Stimulated activated CD4-positive, alpha-beta T cell treated with anti-CD3 and anti-CD28 coated beads, Interleukin-1b, Interleukin-23, amount 100 ng/mL, for 4 hours (primary cell): ENCODE measurements around the gene RPL3.
"Not testable (repeated sequence)": the region's sequence is repeated elsewhere in the genome, so short reads cannot be mapped to it uniquely, and the experiment has no call there.

ENCODE experiments used
- DNase-seq, 2 donors: peaks; one replicate each; pipeline ENCODE4 v3.0.0-alpha.2; 2020; ENCODE audit warnings: low read depth in 2 of 2

The RPL3 gene

DNA sequence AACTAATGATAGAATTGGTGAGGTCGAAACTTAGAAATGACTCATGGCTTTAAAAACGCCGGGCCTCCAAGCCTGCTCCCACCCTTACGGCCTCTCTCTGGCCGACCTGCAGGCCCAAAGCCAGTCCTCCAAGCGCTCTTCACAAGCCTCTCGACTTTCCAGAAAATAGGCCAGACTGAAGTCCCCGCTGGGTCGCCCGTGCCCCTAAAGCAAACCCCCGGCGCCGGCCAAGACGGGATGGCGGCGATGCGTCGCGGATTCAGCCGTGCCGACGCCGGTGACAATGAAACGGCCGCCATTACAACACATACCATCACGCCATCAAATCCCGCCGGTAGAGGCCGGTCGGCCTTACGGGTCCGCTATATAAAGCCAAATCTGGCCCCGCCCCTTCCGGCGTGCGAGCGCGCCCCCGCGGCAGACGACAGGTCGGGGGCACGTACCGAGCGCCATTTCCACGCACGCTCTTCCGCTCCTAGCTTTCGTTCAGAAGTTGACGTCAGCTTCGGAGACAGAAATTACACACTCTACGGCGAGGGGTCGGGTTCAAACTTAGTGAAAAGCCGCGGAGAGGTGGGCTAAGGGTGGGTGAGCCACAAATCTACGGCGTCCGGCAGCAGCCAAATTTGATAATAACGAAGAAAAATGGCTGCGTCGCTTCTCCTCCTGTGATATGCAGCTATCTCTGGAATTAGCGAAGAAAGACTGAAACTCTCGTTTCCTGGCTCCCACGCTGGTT, at the start of gene RPL3:
TSS of gene RPL3 (minus strand) at position 340 of the 739 bp plus-strand sequence. CDS start at position 314, 26 bp downstream.
- peak; percentile 97 to 99 for DNase-seq

DNA sequence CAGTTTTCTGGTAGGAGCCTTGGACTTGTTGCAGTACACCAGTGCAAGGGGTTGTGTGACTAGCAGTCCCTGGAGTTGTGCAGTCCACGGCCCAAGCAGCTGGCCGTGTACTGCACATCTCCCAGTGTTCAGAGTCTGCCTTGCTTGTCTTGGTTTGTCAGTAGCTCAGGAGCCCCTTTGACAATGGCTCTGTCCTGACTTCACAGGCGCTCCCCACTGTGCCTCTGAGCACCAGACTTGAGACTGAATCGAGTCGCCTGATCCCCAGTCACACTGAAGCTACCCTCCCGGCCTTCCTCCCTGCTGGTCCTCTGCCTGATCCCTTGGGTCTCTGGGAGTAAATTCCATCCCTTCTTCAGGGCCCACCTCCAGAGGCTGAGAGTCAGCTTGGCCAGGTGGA, 49.8 kb upstream of the RPL3 start:
- no peak for DNase-seq

DNA sequence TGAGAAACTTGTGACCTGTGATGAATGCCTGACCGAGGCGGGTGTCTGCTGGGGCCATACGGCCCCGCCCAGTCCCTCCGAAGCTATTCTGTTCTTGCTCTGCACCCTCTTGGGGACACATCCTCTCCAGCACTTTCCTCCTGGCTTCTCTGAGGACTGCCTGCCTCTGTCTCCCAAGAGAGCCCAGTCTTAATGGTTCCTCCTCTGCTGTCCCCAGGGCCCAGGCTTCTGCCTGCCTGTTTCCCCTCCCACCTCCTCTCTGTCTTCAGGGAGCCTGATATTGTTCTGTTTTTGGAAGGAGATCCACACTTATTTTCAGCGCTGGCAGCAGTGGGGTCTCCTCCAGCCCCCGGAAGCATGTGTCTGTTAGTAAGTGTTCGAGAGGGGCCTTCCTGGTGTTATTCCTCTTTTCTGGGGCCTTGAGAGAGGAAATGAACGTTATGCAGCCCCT, 49.1 kb upstream of the RPL3 start:
- DNase-seq: no peak

DNA sequence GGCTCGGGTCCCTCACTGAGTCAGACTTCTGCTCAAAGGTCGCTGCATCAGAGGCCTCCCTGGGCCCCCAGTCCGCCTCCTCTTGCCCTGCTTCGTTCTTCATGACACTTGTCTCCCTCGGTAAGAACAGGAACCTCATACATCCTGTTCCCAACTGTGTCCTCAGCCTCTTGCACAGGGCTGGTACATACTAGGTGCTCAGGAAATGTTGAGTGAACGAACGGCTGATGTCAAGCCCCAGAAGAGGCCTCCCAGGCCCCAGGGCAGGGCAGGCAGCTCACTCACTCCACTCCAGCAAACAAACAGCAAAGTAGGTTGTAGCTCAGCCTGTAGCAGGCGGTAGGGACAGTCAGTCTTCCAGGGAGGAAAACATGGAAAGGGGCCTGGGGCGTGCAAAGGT, 47.6 kb upstream of the RPL3 start:
- DNase-seq: no peak

DNA sequence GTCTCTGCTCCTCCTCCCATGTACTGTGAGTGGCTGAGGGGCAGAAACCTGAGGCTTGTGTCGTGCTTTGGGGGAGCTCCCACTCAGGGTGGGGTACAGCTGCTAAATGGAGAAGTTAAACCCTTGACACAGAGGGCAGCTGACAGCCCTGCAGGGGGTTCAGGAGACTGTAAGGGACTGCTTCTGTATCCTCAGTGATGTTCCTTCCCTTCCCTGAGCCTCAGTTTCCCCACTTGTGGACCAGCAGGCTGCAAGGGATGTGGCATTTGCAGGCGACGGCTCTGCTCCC, 46.0 kb upstream of the RPL3 start:
- no peak for DNase-seq

DNA sequence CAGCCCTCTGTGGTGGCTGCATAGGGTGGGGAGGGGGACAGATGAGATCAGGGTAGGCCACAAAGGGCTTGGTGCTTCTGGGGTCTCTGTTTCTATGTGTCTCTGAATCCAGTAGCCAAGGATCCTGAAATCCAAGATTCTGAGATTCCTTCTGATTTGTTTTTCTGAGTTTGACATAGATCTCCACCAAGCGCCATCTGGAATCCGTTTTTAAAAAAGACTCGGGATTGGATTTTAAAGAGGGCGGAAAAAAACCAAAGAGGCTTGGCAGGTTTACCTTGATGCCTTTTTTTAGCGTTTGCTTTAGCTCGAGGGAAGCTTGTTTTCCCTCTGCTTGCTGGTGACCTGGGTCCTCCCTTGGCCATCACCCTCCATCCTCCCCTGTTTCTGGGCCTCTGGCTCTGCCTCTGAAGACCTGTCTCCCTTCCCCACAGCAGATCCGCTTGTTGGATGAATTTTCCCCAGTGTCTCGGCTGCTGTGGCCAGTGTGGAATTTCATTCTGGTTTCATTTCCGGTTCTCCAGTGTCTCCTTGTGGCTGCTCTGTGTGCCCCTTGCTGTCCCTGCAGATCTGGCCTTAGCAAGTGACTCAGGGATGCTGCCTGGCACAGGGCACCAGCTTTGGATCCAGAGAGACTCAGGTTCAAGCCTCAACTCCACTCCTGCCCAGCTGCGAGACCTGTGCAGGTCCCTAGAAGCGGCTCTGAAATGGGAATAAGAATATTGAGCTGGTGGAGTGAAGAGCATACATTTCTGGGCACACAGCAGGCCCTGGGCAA, 45.5 kb upstream of the RPL3 start:
- no peak for DNase-seq

DNA sequence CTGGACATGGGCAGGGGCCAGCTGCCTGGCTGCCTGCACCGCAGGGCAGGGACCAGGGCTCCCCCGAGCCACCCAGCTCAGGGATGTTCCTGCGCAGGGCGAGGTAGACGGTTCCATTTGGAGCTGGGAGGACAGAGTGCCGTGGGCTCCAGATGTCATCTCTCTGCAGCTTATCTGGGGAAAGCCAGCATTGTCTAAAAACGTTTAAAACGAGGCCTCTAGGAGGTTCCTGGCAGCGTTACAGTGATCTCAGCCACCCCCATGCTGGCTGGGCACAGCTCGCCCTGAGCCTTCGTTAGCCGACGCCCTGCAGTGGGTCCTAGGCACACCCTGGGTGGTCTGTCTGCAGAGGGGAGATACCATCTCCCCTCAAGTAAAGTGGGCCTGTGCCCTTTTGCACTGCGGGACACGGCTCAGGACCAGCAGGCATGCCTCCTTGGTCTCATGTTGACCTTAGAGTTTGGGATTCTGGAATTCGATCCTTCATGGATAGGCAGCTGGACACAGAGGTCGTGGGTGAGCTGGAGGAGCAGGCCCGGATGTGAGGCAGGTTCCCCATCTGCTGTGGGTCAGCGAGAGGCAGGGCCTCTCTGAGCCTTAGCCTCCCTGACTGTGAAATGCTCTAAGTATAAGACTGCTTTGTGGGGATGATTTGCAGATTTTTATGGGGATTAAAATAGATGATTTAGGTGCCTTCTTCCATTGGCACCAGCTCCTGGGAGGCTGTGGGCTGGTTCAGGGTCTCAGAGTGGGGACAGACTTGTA, 44.5 kb upstream of the RPL3 start:
- no peak for DNase-seq

DNA sequence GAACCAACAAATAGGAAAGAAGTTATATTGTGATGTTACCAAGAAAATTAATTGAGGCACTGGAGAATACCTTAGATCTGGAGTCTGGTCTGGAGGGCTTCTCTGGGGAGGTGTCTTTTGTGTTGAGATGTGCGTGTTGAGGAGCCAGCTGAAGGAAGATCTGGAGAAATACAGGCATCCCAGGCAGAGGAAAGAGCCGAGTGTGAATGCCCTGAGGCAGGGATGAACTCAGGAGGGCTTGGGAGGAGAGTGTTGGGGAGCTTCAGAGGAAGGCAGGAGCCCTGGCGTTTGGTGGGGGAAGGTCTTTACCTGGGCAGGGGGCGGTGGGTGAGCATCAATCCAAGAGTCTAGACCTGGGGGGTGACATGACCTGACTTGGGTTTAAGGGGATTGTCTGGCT, 43.5 kb upstream of the RPL3 start:
- no peak for DNase-seq

DNA sequence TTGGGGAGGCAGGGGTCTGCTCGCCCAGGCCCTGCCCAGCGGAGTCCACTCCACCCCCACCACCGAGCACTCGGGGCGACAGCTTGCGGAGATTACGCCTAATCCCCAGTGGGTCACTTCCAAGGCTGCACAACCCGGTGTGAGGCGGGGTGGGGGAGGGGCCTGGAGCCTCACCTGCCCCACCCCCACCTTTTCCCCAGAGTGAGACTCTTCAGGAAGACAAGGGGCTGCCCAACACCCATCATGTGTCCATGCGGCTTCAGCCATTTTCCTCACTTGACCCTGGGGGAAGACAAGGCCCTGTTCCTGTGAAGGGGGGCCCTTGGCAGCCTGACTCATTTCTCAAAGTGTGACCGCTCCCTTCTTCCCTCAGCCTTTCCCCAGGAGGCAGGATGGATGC, 42.8 kb upstream of the RPL3 start:
- no peak for DNase-seq

DNA sequence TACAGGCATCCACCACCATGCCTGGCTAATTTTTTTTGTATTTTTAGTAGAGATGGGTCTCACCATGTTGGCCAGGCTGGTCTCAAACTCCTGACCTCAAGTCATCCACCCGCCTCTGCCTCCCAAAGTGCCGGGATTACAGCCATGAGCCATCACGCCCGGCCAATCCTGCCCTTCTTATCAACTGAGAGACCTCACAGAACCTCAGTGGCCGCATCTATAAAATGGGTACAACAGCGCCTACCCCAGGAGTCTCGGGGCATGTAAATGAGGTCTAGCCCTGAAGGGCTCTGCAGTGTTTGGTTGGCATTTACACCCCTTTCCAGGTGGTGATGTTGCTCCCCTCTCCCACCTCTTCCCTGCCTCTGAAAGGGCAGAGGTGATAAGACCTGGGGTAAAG, 42.1 kb upstream of the RPL3 start:
- no peak for DNase-seq

DNA sequence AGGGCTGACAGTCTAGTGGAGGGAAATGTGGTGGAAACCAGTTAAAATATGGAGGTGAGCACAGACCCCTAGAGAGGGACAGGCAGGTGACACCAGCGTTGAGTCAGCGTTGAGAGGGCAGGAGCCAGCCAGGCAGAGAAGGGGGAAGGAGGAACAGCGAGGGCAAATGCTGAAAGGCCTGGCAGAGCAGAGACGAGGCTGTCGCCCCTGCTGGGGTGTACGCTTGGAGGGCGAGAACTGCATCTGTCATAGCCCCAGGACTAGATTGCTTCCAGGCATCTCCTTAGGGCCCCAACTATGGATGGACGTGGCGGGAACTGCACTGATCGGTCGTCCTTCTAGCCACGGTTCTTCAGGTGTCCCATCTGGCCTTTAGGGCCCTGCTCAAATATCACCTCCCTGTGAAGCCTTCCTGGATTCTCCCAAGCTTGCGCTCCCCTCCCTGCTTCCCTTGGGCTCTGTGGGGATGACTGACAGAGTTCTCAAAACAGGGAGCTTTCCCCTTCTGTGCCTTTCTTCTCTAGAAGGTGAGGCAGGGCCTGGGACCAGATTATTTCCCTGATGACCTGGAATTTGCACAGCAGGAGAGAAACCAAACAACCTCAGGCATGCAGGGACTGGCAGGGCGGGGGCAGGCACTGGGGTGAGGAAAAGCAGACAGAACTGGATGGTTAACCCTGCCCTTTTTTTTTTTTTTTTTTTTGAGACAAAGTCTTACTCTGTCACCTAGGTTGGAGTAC, 41.4 kb upstream of the RPL3 start:
- DNase-seq: no peak

DNA sequence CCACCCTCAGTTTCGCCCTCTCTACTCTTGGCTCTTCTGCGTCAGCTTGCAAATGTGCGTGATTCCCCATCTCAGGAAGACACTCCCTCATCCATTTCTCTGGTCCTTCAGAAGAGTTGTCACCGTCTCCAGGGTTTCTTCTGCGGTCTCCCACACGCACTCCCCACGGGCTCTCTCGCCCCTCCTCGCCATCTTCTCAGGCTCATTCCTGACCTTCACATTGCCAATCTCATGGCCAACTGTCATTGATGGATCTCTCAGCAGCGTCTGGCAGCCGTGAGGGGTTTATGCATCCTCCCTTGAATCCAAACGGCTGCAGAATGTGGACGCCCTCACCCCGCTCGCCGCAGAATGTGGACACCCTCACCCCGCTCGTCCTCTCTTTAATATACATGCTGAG, 40.8 kb upstream of the RPL3 start:
- DNase-seq: no peak

DNA sequence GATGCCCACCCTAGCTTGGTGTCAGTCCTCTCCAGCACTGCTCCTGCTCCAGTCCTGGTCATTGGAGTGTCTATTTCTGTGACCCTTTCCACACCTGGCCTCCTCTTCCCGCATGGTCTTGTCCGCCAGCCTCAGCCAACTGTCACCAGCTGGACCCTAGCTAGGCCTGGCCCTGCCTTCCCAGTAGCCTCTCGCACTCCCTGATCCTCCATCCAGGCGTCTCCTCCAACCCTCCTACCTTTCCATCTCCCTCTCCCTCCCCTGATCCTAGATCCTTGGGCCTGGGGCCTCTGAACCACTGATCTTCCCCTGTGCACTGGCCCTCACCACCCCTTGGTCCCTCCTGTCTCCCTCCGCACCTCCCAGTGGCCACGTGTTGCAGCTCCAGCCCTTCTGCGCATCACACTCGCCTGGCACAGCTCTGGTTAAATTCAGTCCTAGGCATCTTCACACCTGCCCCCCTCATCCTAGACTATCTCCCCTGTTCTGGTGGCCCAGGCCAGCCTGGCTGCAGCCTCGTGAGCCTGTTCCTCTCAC, 40.3 kb upstream of the RPL3 start:
- DNase-seq: no peak

DNA sequence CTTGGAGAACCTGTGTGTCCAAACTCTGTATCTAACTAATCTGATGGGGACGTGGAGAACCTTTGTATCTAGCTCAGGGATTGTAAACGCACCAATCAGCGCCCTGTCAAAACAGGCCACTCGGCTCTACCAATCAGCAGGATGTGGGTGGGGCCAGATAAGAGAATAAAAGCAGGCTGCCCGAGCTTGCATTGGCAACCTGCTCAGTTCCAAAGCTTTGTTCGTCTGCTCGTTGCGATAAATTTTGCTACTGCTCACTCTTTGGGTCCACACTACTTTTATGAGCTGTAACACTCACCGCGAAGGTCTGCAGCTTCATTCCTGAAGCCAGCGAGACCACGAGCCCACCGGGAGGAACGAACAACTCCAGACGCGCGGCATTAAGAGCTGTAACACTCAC, 38.8 kb upstream of the RPL3 start:
- not testable (repeated sequence) for DNase-seq

DNA sequence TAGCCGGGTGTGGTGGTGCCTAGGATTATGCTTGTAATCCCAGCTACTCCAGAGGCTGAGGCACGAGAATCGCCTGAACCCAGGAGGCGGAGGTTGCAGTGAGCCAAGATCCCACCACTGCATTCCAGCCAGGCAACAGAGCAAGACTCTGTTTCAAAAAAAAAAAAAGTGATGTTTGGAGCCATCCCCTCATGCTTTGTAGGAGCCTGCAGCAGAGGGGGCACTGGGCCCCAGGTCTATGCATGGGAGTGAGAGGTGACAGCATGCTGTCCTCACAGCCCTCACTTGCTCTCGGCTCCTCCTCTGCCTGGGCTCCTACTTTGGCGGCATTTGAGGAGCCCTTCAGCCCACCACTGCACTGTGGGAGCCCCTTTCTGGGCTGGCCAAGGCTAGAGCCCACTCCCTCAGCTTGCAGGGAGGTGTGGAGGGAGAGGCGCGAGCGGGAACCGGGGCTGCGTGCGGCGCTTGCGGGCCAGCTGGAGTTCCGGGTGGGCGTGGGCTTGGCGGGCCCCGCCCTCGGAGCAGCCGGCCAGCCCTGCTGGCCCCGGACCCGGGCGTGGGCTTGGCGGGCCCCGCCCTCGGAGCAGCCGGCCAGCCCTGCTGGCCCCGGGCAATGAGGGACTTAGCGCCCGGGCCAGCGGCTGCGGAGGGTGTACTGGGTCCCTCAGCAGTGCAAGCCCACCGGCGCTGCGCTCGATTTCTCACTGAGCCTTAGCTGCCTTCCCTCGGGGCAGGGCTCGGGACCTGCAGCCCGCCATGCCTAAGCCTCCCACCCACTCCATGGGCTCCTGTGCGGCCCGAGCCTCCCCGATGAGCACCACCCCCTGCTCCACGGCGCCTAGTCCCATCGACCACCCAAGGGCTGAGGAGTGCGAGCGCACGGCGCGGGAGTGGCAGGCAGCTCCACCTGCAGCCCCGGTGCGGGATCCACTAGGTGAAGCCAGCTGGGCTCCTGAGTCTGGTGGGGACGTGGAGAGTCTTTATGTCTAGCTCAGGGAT, 38.0 kb upstream of the RPL3 start:
- DNase-seq: not testable (repeated sequence)

DNA sequence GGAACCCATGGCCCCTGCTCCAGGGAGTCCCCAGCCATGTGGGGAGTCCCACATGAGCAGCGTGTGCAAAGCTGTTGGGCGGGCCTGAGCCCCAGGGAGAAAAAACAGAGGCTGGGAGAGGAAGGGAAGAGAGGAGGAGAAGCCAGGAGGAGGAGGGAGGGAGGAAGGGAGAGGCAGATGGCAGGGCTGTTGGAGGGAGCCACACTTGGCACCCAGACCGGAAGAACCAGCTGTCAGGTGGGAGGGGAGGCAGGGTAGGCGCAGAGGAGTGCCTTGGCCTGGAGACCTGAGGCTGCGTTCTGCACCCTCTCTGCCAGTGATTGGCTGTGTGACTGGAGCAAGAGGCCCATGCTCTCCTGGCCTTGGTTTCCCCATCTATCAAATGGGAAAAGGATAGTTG, 37.0 kb upstream of the RPL3 start:
- no peak for DNase-seq

DNA sequence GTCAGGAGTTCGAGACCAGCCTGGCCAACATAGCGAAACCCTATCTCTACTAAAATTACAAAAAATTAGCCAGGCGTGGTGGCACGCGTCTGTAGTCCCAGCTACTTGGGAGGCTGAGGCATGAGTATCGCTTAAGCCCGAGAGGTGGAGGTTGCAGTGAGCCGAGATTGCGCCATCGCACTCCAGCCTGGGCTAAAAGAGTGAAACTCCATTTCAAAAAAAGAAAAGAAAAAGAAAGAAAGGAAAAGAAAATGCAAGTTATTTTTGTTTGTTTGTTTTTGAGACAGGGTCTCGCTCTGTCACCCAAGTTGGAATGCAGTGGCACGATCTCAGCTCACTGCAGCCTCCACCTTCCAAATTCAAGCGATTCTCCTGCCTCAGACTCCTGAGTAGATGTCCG, 36.4 kb upstream of the RPL3 start:
- not testable (repeated sequence) for DNase-seq

DNA sequence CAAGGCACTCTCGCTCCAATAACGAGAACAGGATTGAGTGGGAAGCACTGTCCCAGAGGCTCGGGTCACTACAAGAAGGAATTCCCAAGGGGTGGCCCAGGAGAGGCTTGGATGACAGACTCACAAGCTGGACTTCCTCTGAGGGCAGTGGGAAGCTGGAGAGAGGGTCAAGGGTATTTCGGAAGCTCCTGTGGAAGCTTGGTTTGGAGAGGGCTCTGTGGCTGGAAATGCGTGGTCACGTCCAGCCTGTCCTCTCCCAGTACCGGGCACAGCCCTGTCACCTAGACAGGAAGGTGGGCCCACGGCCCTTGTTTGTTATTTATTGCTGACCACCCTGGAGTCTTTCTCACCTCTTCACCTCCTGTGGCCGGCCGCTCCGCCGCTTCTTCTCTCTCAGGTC, 35.7 kb upstream of the RPL3 start:
- no peak for DNase-seq

DNA sequence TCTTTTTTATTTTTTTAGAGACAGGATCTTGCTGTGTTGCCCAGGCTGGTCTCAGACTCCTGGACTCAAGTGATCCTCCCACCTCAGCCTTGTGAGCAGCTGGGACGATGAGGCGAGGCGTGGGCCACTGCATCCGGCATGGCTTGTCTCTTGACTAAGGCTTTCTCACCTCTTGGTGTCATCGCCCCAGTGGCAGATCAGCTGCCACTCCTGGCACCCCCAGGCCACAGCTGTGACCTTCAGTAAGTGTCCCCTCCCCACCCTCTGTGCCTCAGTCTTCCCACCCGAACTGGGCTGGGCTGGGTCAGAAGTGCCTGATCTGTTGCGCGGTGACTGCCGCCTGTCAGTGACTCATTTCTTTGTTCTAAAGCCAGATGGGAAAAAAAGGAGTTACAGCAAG, 33.9 kb upstream of the RPL3 start:
- DNase-seq: no peak

DNA sequence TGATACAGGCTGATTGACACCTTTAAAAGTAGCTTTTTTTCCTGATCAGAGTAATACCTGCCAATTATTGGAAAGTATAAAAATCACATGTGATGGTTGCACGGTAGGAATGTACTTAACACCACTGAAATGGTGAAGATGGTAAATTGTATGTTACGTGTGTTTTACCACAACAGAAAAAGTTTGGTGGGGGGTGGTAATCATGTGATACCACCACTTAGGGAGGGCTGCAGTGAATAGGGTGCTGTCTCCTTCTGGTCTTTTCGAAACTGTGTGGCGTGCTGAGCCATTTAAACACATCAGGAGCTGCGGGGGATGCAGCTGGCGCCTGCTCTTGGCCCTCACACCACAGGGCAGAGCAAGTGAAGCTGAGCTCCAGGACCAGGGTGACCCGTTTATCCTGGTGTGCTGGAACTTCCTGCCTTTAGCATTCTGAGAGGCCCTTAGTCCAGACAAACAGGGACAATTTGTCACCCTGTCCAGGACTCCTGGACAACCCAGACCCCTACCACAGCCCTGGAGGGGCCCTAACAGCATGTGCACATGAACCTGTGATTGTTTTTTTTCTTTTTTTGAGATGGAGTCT, 33.0 kb upstream of the RPL3 start:
- no peak for DNase-seq
